Panc1 (cell line): ENCODE data around the gene GON4L. TPM values are rescaled to one million over a fixed set of nuclear protein-coding genes. Genes with fewer than 3 reads are reported as not detected.
A peak's percentile ranks its signal among the peaks of the same experiment; 100 is the strongest.
"Not testable (repeated sequence)": the region's sequence is repeated elsewhere in the genome, so short reads cannot be mapped to it uniquely, and the experiment has no call there.

Experiments used
- ATAC-seq: fragments of 200-7000 bp; cut with Tn5 transposase; 2 replicates; pipeline ENCODE4 v1.9.1; 2020; ENCODE audit warnings: mild to moderate bottlenecking, moderate library complexity
- BruUV-seq: library from RNA; stranded (reverse); fragments of 400-500 nt; replicated peaks from 2 replicates; lab custom pipeline; 2021; lab: Mats Ljungman, UMichigan
- CTCF ChIA-PET: fragments of 300-600 bp; sonication (Branson Sonifier 250); formaldehyde crosslinking; loops from one replicate; lab custom pipeline; 2022; ENCODE audit warnings: antibody characterized with exemption; lab: Charles Lee
- POLR2A ChIA-PET: fragments of 300-600 bp; sonication (Branson Sonifier 250); formaldehyde crosslinking; loops from one replicate; lab custom pipeline; 2022; ENCODE audit warnings: antibody characterized with exemption; lab: Charles Lee
- DNase-seq: peaks from one replicate; pipeline ENCODE4 v3.0.0-alpha.2; 2010; ENCODE audit warnings: low read depth, low spot score
- H3K27ac ChIP-seq: 2 replicates; pipeline ENCODE4 v1.5.1; 2011; ENCODE audit warnings: mild to moderate bottlenecking, low read length, inconsistent platforms
- H3K27me3 ChIP-seq: fragments of 200-500 bp; sonication (Bioruptor generic); 2 replicates; pipeline ENCODE4 v1.6.0; 2014; ENCODE audit warnings: low read length, inconsistent platforms; ENCODE audit not compliant: control insufficient read depth, insufficient read depth
- H3K36me3 ChIP-seq: fragments of 200-500 bp; sonication (Bioruptor generic); 2 replicates; pipeline ENCODE4 v1.5.1; 2014; ENCODE audit warnings: inconsistent platforms, mild to moderate bottlenecking, low read length, moderate library complexity; ENCODE audit not compliant: control insufficient read depth, insufficient read depth
- H3K4me1 ChIP-seq: 2 replicates; pipeline ENCODE4 v1.5.1; 2011; ENCODE audit warnings: inconsistent platforms, mild to moderate bottlenecking, low read length, moderate library complexity; ENCODE audit not compliant: control insufficient read depth, insufficient read depth
- H3K4me3 ChIP-seq, 2 experiments: 2 replicates each; pipeline ENCODE4 v1.5.1; 2011 to 2012; ENCODE audit warnings: low read depth in 2 of 2, low read length in 2 of 2, mild to moderate bottlenecking in 2 of 2, inconsistent platforms in 1 of 2, moderate library complexity in 1 of 2
- H3K9me3 ChIP-seq: fragments of 200-500 bp; sonication (Bioruptor generic); 2 replicates; pipeline ENCODE4 v1.5.1; 2014; ENCODE audit warnings: low read depth, mild to moderate bottlenecking, inconsistent platforms, low read length, moderate library complexity; ENCODE audit not compliant: control insufficient read depth, insufficient read depth
- POLR2AphosphoS5 ChIP-seq: IDR thresholded peaks from 2 replicates; pipeline ENCODE4 v1.6.1; 2012; ENCODE audit warnings: mild to moderate bottlenecking, low read depth, low read length, moderate library complexity
- SIN3A ChIP-seq: IDR thresholded peaks from 2 replicates; pipeline ENCODE4 v1.6.1; 2012; ENCODE audit warnings: low read depth, mild to moderate bottlenecking, low read length, moderate library complexity, borderline replicate concordance; ENCODE audit not compliant: insufficient read depth
- TCF7L2 ChIP-seq: IDR thresholded peaks from 2 replicates; pipeline ENCODE4 v1.6.1; 2011; ENCODE audit warnings: mild to moderate bottlenecking, low read depth, low read length, inconsistent platforms
- in situ Hi-C: cut with HindIII; loops from 2 replicates; pipeline ENCODE4 v1.10.0; 2016; ENCODE audit warnings: low sequenced_read_pairs, low pct_unique_long_range_greater_than_20kb
- intact Hi-C: fragments of 100-400 bp; cut with micrococcal nuclease; formaldehyde crosslinking; loops from one replicate; pipeline ENCODE4 v1.10.0; 2022; ENCODE audit not compliant: unreplicated experiment
- total RNA-seq: library from RNA; stranded (reverse); gene quantifications from one replicate; pipeline ENCODE4 v1.2.1, GENCODE V29; 2021; ENCODE audit not compliant: unreplicated experiment
- TF ChIP-seq, protein P1 (sequence below): fragments of 450-650 bp; IDR thresholded peaks from 2 replicates; pipeline ENCODE4 v1.5.1; 2017; ENCODE audit warnings: mild to moderate bottlenecking
- TF ChIP-seq, protein P2 (sequence below), 2 experiments: IDR thresholded peaks; 2 replicates each; pipeline ENCODE4 v1.6.1; 2011 to 2012; ENCODE audit warnings: low read depth in 2 of 2, control low read depth in 1 of 2, low read length in 1 of 2, mild to moderate bottlenecking in 1 of 2, moderate library complexity in 1 of 2; ENCODE audit not compliant: insufficient read depth in 1 of 2

The GON4L gene
- total RNA-seq, 1 experiment from 2014 or later, result 47.6 TPM

DNA sequence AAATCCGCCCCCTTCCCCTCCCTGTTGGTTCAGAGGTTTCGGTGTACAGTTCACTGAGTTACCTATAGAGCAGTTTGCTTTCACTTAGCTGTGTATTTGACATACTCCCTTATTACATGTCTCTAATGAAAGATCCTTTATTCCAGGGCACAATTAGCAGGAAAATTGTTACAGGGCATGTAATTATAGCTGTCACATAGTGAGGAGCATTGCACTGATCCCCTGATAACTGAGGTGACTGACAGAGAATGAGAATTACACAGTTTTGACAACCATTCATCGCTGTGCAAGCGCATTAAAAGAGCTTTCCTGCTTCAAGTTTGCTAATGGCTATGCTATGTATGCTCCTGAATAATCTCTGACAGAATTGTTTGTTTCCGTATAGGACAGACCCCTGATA, 141.2 kb downstream of the GON4L start:
- ATAC-seq (no peak), DNase-seq (no peak)
- H3K36me3 ChIP-seq, result peaks cover 2% of the 10 kb centered on the region; the same call in 1 of the 2 replicates
- no peak overlapping the region for H3K4me3 ChIP-seq
- no peaks in the 10 kb centered on the region for H3K27me3 ChIP-seq
- no peak for TF ChIP-seq SIN3A
- TF ChIP-seq, protein P1, sequence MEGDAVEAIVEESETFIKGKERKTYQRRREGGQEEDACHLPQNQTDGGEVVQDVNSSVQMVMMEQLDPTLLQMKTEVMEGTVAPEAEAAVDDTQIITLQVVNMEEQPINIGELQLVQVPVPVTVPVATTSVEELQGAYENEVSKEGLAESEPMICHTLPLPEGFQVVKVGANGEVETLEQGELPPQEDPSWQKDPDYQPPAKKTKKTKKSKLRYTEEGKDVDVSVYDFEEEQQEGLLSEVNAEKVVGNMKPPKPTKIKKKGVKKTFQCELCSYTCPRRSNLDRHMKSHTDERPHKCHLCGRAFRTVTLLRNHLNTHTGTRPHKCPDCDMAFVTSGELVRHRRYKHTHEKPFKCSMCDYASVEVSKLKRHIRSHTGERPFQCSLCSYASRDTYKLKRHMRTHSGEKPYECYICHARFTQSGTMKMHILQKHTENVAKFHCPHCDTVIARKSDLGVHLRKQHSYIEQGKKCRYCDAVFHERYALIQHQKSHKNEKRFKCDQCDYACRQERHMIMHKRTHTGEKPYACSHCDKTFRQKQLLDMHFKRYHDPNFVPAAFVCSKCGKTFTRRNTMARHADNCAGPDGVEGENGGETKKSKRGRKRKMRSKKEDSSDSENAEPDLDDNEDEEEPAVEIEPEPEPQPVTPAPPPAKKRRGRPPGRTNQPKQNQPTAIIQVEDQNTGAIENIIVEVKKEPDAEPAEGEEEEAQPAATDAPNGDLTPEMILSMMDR, result no peak
- TF ChIP-seq TCF7L2, result no peak
- no peak for TF ChIP-seq POLR2AphosphoS5
- TF ChIP-seq, protein P2, sequence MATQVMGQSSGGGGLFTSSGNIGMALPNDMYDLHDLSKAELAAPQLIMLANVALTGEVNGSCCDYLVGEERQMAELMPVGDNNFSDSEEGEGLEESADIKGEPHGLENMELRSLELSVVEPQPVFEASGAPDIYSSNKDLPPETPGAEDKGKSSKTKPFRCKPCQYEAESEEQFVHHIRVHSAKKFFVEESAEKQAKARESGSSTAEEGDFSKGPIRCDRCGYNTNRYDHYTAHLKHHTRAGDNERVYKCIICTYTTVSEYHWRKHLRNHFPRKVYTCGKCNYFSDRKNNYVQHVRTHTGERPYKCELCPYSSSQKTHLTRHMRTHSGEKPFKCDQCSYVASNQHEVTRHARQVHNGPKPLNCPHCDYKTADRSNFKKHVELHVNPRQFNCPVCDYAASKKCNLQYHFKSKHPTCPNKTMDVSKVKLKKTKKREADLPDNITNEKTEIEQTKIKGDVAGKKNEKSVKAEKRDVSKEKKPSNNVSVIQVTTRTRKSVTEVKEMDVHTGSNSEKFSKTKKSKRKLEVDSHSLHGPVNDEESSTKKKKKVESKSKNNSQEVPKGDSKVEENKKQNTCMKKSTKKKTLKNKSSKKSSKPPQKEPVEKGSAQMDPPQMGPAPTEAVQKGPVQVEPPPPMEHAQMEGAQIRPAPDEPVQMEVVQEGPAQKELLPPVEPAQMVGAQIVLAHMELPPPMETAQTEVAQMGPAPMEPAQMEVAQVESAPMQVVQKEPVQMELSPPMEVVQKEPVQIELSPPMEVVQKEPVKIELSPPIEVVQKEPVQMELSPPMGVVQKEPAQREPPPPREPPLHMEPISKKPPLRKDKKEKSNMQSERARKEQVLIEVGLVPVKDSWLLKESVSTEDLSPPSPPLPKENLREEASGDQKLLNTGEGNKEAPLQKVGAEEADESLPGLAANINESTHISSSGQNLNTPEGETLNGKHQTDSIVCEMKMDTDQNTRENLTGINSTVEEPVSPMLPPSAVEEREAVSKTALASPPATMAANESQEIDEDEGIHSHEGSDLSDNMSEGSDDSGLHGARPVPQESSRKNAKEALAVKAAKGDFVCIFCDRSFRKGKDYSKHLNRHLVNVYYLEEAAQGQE (IDR thresholded peaks at IDR 0.05; ENCODE audit: insufficient read depth in 1 of 2, low read depth in 2 of 2, low read length in 1 of 2), result no peak
- no peaks in the 10 kb centered on the region for H3K9me3 ChIP-seq
- in situ Hi-C loops, result no loop called here
- ChIA-PET CTCF (no interaction called here), POLR2A (interaction anchor here (0.6 kb wide), 1 partner anchor 34 kb away, joined by 3 read pairs; no protein-coding TSS in a partner anchor)
- BruUV-seq, result no TSS peak
- H3K4me1 ChIP-seq, result no peaks in the 10 kb centered on the region
- no peak overlapping the region for H3K27ac ChIP-seq
- intact Hi-C loops, result no loop called here

DNA sequence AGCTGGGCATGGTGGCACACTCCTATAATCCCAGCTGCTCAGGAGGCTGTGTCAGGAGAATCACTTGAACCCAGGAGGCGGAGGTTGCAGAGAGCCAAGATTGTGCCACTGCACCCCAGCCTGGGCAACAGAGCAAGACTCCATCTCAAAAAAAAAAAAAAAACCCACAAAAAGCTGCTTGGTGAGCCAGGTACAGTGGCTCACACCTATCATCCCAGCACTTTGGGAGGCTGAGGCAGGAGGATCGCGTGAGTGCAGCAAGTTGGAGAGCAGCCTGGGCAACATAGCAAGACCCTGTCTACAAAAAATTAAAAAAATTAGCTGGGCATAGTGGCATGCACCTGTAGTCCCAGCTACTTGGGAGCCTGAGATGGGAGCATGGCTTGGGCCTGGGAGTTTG, 142.0 kb downstream of the GON4L start:
- CTCF ChIA-PET, H3K4me1 ChIP-seq, ATAC-seq, H3K27me3 ChIP-seq, H3K9me3 ChIP-seq, H3K4me3 ChIP-seq, intact Hi-C loops, DNase-seq, in situ Hi-C loops, H3K36me3 ChIP-seq, H3K27ac ChIP-seq, BruUV-seq: not testable (repeated sequence)
- POLR2A ChIA-PET, result interaction anchor here (0.6 kb wide), 1 partner anchor 516 kb away, joined by 7 read pairs; no protein-coding TSS in a partner anchor

DNA sequence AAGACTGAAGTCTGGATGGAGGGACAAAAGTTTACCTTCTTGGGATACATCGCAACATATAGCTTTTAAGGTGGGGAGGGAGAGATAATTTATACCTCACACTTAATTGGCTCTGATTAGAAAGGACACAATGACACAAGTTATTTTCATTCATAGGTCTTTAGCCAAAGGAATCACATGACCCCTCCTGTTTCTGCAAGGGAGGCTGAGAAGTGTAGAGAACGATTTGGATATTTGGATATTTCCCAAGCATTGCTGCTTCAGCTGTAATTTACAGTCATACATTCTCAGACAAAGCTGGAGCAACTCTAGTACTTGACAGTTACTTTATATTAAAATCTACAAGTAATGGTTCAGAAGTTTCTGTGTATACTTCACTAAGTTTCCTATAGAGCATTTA, 143.9 kb downstream of the GON4L start:
- ChIA-PET CTCF (no interaction called here), POLR2A (no interaction called here)
- in situ Hi-C loops, result no loop called here
- no peak for ATAC-seq
- H3K27ac ChIP-seq, result no peak overlapping the region
- TF ChIP-seq, protein P1, result no peak
- TF ChIP-seq, protein P2 (IDR thresholded peaks at IDR 0.05; ENCODE audit: insufficient read depth in 1 of 2, low read depth in 2 of 2, low read length in 1 of 2), result no peak
- TF ChIP-seq TCF7L2 (no peak), SIN3A (no peak), POLR2AphosphoS5 (no peak)
- H3K9me3 ChIP-seq, result no peaks in the 10 kb centered on the region
- peaks cover 5% of the 10 kb centered on the region; the same call in 1 of the 2 replicates for H3K36me3 ChIP-seq
- intact Hi-C loops, result no loop called here
- TSS peak; percentile 10 for BruUV-seq
- H3K4me3 ChIP-seq, result no peak overlapping the region
- DNase-seq, result no peak
- no peaks in the 10 kb centered on the region for H3K4me1 ChIP-seq
- H3K27me3 ChIP-seq, result no peaks in the 10 kb centered on the region

DNA sequence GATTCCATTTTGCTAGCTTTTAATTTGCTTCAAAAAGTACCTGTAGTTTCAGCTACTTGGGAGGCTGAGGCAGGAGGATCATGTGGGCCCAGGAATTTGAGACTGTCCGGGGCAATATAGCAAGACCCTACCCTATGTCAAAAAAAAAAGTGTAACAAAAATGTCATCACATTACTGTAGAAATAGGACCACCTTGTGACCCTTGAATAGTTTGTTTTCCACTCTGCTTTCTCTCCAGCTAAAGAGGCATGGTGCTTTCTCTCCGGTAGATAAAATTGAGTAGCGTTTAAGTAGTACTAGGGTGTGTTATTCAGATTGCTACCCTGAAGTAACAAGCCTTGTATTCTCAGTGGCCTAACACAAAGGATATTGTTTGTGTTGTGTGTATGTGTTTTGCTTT, 144.4 kb downstream of the GON4L start:
- H3K27me3 ChIP-seq, in situ Hi-C loops, H3K4me3 ChIP-seq, BruUV-seq, POLR2A ChIA-PET, H3K4me1 ChIP-seq, DNase-seq, H3K27ac ChIP-seq, CTCF ChIA-PET, intact Hi-C loops, H3K36me3 ChIP-seq, H3K9me3 ChIP-seq: not testable (repeated sequence)
- peak; percentile 37; the same call in 1 of the 2 replicates for ATAC-seq
